NK-92 (cell line): Measurements from ENCODE around the gene GID4.

Experiments used
- DNase-seq: peaks from one replicate; lab custom pipeline; 2025; ENCODE audit not compliant: unreplicated experiment; lab: John Stamatoyannopoulos, UW

GID4 gene

DNA sequence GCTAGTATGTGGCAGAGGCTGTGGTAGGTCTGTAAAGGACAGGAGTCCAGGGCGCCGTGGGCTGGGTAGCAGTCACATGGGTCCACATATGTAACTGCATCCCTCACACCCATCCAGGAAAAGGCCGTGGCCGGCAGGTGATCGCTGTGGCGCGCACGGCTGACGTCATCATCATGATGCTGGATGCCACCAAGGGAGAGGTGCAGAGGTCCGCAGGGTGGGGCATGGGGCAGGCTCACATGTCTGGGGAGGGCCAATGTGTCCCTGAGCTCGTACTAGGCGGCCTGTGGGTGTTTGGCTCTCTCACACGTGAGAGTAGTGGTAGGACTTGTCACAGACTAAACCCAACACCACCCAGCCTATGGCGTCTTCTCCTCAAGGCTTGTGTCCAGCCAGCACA is 60.3 kb downstream of the GID4 start:
- DNase-seq: no peak

DNA sequence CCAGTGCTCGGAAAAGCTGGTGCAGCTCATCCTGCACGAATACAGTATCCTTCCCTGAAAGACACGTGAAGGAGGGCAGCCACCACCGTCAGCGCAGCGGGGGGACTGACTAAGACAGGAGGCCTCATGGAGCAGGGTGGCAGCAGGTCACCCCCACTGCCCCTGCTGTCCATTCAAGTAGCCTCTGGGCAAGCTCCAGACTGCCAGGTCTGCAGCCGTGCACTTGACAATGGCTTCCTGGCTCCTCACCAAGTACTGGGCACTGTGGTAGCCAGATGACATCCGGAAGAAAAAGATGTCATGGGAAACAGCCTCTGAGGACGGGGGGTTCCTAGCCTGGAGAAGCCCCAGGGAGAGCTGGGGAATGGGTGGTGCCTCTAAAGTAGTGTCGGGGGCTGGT is 61.4 kb downstream of the GID4 start:
- no peak for DNase-seq

DNA sequence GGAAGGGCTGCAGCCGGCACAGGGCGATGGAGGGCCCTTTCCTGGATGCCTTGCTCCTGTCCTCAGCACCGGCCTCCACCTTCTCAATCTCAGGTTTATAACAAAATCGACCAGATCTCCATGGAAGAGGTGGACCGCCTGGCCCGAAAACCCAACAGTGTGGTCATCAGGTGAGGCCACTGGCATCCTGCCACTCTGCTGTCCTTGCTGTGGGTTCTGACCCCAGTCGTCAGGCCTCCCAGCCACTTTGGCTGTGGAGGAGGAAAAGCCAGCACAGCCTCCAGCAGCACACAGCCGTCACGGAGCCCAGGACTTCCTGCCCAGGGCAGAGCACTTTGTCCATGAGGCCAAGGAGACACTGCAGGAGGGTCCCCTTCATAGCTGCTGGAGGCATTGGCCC is 62.6 kb downstream of the GID4 start:
- DNase-seq: no peak

DNA sequence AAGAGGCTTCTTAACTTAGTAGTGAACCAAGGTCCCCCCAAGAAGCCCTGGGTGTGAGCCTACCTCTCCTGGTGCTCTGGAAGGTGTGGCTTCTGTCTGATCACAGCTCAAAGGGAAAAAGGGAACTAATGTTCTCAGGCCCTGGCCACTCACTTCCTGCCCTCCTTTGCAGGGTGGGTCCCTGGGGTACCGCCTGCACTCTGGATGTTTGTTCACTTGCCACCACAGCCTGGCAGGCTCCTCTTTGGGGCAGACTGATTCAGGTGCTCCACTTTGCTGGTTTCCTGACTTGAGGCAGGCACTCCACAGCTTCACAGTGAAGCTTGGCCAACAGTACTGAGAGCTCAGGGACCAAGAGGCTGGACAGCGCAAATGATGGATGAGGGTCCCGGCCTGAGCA is 63.4 kb downstream of the GID4 start:
- no peak for DNase-seq

DNA sequence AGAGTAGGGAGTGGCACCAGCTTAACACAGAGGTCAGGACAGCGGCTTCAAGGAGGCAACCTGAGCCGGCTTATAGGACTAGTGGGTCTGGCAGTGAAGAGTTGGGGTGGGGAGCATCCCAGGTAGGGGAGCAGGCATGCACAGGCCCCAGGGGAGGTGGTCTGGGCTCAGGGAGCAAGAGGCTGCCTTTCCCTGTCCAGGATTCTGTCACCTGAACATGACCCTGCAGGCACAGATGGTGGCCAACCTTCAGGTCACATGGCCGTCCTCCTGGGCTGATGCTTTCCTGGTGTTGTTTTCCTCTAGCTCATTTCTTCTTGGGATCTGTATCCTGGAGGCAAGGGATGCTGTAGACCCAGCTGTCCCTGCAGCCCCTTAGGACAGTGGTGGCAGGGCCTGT is 65.8 kb downstream of the GID4 start:
- no peak for DNase-seq

DNA sequence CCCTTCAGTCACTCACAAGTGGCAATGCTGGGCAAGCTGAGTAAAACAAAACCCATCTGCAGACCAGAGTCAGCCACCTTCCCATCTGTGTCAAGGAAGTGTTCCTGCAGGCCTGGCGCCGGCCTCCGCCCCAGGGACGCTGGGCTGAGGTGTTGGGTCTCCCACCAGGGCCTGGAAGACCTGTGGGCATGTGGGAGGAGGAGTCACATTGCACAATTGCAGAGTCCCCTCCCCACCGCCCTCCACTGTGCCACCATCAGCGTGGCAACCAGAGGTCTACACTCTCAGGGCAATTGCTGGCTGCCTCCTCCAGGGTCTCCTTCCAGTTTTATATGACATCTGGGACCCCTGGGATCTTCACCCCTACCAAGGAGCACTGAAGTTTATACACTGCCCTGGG is 66.4 kb downstream of the GID4 start:
- no peak for DNase-seq

DNA sequence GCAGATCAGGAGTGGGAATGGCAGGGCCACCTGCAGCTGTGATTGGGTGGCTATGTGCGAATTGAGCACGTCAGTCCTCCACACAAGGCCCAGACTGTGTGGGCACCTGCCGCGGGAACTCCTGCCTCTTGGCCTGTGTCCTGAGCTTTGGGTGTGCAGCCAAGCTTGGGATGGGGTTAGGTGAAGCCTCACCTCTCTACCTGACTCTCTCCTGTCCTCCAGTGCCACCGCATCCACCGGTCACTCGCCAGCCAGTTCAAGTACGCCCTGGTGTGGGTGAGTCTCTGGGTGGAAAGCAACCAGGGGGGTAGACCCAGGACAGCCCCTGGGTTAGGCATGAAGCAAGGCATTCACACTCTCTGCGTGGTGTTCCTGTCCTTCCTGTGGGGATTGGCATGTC is 67.0 kb downstream of the GID4 start:
- DNase-seq: no peak

DNA sequence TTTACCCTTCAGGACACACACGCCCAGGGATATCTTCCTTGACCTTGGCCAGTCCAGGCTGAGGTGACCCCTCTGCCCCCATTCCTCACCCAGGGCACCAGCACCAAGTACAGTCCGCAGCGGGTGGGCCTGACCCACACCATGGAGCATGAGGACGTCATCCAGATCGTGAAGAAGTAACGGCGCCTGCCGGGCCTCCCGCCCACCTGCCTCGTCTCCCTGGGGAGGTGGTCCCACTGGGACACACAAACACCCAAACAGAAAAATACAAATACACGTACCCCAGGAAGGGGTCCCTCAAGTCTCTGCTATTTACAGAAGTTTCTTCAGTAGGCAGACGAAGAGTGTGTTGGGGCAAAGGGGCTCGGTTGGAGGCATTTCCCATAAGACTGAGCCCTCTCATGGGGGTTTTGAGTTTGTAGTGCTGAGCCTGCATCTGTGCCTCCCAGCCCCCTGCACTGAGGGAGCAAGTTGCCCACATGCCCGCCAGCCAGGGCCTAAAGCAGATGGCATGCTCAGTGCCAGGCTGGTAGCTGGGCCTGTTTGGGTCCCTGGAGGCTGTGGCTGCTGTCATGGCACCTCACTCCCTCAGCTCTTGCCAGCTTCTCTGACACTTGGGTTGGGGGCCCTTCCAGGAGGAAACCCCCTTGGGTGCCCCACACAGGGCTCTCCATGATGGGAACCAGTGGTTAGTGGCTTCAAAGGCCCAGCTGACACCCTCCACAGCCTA is 68.0 kb downstream of the GID4 start:
- no peak for DNase-seq

DNA sequence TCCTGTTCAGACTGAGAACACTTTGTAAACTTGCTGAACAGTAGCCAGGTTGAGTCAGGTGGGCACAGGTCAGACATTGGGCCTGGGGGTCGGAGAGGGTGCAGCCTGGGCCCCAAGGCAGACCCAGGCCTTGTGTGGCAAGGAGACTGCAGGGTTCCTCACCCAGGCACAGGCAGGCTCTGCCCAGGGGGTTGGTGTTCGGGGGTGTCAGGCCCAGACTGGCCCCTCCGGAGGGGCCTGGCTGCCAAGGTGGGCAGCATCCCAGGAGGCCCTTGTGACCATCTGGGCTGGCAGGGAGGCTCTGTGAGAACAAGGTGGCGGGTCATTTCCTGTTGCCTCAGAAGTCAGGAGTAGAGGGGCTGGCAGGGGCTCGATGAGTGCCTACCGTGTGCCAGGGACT is 68.8 kb downstream of the GID4 start:
- DNase-seq: no peak

DNA sequence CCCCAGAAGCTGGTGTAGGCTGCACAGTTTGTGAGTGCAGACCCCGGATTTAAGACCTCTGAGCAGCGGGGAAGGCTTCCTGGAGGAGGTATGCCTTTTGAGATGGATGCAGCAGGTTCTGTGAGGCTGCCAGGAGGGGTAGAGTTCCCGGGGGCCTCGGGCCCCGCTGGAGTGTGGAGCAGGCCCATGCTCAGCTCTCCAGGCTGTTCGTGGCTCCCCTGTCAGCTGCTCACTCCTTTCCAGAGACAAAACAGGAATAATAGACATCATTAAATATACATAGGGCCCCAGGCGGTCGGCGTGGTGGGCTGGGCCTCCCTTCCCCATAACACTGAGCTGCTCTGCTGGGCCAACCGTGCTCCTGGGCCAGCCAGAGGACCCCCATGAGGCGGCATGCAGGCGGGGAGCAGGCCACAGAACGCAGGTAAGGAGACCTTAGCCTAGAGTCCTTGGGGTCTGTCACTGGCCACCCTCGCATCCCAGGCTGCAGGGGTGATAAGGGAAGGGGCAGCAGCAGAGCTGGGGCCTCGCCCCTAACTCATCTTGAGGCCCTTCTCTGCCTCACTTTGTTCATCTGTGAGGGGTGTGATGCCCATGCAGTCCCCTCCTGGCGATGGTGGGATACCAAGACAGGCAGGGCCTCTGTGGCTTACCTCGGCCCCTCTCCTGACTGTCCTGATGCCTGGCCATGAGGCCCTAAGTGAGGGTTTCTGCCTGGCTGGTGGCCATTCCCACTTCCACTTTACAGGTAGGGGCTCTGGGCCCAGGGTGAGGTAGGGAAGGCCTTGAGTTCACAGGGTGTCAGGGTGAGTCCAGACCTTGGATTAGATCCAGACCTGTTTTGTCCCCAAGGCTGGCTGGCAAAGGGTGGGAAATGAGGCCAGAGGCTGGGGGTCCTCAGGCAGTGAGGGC is 69.4 kb downstream of the GID4 start, which contains the start of gene MYO15A:
Gene MYO15A, plus strand, starts transcription at position 356 of the 912 bp plus-strand sequence. CDS start 10,045 bp downstream, outside the sequence.
- no peak for DNase-seq

DNA sequence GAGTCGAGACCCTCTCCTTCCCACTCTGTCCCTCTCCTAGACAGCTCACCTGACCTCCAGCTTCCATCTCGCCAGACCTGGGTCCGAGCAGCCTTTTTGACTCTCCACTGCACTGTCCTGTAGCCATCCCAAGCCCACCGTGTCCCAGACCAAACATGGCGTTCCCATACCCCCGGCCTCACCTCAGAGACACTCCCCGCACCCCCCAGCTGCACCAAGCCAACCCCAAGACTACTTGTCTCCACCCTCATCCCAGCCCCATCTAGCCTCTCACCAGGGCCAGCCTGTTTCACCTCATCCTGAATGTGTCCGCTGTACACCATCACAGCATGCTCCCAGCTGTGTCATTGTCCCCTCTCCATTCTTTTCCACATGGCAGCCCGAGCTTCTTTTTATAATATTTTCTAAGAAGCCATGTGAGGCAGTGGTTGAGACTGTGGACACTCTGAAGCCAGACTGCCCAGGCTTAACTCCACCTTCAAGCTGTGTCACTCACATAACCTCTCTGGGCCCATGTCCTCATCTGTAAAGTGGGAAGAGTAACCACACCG is 70.8 kb downstream of the GID4 start:
- DNase-seq: no peak

DNA sequence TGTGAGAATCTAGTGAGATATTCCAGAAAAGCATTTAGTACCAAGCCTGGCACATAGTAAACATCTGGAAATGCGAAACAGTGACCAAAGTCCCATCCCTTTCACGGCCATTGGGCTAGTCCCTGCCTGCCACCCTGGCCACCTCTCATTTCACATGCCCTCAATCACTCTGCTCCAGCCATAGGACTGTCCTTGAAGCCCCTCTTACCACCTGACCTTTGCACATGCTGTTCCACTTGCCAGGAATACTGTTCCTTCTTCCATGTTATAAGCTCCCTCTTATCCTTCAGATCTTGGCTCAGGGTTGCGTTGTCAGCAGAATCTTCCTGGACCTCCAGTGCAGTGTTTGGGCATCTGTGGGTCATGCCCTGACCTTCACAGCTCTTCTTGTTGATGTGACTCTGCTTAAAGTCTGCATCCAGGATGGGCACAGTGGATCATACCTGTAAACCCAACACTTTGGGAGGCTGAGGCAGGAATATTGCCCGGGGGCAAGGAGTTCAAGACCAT is 71.5 kb downstream of the GID4 start:
- DNase-seq: no peak

DNA sequence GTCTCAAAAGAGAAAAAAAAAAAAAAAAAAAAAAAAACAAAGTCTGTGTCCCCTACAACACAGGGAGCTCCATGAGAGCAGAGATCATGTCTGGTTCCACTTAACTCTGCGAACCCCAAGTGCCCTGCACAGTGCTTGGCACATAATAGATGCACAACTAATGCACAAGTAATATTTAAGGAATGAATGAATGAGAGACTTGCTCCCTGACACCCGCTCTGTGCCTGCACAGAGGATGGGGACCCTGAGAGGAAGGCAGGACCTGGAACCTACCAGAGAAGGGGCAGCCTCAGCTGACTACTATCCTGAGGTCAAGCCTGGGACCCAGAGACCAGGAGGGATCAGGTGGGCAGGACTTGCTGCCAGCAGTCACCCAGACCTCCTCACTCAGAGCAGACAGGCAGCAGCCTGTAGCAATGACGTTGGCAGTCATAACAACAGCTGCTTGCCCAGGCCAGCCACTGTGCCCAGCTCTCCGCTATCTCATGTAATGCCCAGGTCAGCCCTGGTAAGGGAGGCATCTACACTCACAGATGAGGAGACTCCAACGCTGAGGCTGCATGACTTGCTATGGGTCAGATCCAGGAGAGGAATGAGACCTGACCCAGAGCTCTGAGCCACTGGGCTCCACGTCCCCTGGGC is 72.2 kb downstream of the GID4 start:
- no peak for DNase-seq

DNA sequence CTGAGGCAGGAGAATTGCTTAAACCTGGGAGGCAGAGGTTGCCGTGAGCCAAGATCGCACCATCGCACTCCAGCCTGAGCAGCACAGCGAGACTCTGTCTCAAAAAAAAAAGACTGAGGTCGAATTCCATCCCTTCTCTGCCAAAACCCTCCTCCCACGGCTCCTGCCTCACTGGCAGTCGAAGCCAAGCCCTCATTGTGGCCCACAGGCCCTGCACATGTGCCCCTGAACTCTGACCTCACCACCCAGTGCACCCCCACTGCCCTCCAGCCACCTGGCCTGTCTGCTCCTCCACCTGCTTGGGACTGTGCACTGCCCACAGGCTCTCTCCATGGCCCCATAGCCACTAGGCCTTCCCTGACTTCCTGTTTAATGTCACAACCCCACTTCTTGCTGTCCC is 76.3 kb downstream of the GID4 start:
- no peak for DNase-seq

DNA sequence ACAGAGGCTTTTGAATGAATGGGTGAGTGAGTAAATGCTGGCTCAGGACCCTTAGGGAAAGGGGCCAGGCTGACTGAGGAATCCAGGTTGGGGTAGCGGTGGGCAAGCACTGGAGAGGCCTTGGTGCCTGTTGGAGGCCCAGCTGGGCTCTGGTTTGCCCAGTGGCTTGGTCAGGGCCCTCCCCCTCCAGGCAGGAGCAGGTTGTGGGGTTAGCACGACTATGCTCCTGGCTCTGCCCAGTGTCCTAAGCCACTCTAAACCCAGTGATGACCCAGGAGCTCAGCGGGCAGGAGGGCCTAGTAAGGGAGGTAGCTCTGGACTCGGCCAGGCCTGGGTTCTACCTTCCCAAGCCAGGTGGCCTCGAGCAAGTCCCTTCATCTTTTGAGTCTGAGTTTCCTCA is 76.9 kb downstream of the GID4 start:
- no peak for DNase-seq

DNA sequence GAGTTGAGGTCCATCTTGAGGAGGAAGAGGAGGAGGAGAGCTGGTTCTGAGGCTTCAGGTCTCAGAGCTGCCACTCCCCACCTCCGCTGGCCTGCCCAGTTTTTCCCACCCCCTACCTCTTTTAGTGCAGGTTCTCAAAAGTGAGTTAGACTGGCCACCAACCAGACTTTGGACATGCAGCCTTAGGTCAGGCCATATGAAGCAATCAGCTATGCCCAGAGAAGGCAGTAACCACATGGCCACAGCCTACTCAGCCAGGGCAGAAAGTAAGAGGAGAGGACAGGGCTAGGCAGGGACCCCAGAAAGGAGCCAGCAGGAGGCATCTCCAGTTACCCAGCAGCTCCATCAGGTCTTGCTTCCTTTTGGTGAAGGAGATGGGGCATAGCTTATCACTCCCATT is 78.3 kb downstream of the GID4 start:
- DNase-seq: no peak
